SK-N-SH treated with all-trans-retinoic acid at 6 μM for 48 hours (cell line): ENCODE measurements around the gene FOXC1.

ENCODE experiments used
- ARNTL ChIP-seq: fragments of 450-650 bp; formaldehyde crosslinking; IDR thresholded peaks from 2 replicates; pipeline ENCODE4 v1.5.0; 2020; ENCODE audit warnings: low read depth, mild to moderate bottlenecking, moderate library complexity, borderline replicate concordance
- BACH2 ChIP-seq: fragments of 250-450 bp; sonication (Bioruptor Pico); IDR thresholded peaks from 2 replicates; pipeline ENCODE4 v1.9.0; 2021; ENCODE audit warnings: mild to moderate bottlenecking, borderline replicate concordance
- CREB5 ChIP-seq: fragments of 250-450 bp; sonication (Bioruptor Pico); IDR thresholded peaks from 2 replicates; pipeline ENCODE4 v1.5.1; 2020; ENCODE audit warnings: low read depth, mild to moderate bottlenecking, moderate library complexity
- ESRRG ChIP-seq: fragments of 250-450 bp; sonication (Bioruptor Pico); IDR thresholded peaks from 2 replicates; pipeline ENCODE4 v1.6.1; 2021; ENCODE audit warnings: mild to moderate bottlenecking
- OSR1 ChIP-seq: fragments of 250-450 bp; sonication (Bioruptor Pico); IDR thresholded peaks from 2 replicates; pipeline ENCODE4 v1.8.0; 2022; ENCODE audit warnings: moderate library complexity, mild to moderate bottlenecking, inconsistent platforms
- PATZ1 ChIP-seq: fragments of 250-450 bp; sonication (Bioruptor Pico); IDR thresholded peaks from 2 replicates; pipeline ENCODE4 v1.8.0; 2020; ENCODE audit warnings: mild to moderate bottlenecking, moderate library complexity, borderline replicate concordance
- PPARA ChIP-seq: fragments of 250-450 bp; sonication (Bioruptor Pico); IDR thresholded peaks from 2 replicates; pipeline ENCODE4 v1.5.0; 2020; ENCODE audit warnings: mild to moderate bottlenecking, borderline replicate concordance
- RARB ChIP-seq: fragments of 250-450 bp; sonication (Bioruptor Pico); IDR thresholded peaks from 2 replicates; pipeline ENCODE4 v1.8.0; 2021; ENCODE audit warnings: mild to moderate bottlenecking, moderate library complexity
- SNAI2 ChIP-seq: fragments of 250-450 bp; sonication (Bioruptor Pico); IDR thresholded peaks from 2 replicates; pipeline ENCODE4 v1.5.0; 2020; ENCODE audit warnings: mild to moderate bottlenecking, moderate library complexity
- TSHZ2 ChIP-seq: fragments of 250-450 bp; sonication (Bioruptor Pico); IDR thresholded peaks from 2 replicates; pipeline ENCODE4 v1.5.0; 2020; ENCODE audit warnings: mild to moderate bottlenecking, moderate library complexity
- ZFP3 ChIP-seq: fragments of 250-450 bp; sonication (Bioruptor Pico); IDR thresholded peaks from 2 replicates; pipeline ENCODE4 v1.5.0; 2020; ENCODE audit warnings: mild to moderate bottlenecking, moderate library complexity
- ZNF8 ChIP-seq: fragments of 450-650 bp; formaldehyde crosslinking; IDR thresholded peaks from 2 replicates; pipeline ENCODE4 v1.5.0; 2020; ENCODE audit warnings: mild to moderate bottlenecking, moderate library complexity

DNA sequence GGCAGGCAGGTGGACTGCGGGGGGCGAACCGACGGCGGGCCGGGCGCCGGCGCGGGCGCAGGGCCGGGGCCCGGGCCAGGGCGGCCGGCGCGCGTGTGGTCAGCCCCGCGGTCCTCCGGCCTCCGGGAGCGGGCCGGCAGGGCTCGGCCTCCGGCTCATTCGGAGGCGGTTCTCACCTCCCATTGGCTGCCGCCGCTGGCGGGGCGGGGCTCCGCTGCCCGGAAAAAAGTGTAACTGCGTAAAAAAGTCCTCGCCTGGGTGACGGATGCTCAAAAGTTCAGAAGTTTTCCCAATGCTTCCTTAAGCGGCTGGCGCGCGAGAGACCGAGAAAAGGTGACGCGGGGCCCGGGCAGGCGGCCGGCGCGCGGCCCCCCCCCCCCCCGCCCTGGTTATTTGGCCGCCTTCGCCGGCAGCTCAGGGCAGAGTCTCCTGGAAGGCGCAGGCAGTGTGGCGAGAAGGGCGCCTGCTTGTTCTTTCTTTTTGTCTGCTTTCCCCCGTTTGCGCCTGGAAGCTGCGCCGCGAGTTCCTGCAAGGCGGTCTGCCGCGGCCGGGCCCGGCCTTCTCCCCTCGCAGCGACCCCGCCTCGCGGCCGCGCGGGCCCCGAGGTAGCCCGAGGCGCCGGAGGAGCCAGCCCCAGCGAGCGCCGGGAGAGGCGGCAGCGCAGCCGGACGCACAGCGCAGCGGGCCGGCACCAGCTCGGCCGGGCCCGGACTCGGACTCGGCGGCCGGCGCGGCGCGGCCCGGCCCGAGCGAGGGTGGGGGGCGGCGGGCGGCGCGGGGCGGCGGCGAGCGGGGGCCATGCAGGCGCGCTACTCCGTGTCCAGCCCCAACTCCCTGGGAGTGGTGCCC, at the start of gene FOXC1:
- no peak for TF ChIP-seq ARNTL (CRISPR knock-in tag)
- TF ChIP-seq CREB5, result no peak
- TF ChIP-seq SNAI2 (CRISPR knock-in tag), result no peak
- no peak for TF ChIP-seq ESRRG (CRISPR knock-in tag)
- TF ChIP-seq PATZ1 (CRISPR knock-in tag), result no peak
- TF ChIP-seq BACH2, result no peak
- no peak for TF ChIP-seq TSHZ2 (CRISPR knock-in tag)
- TF ChIP-seq ZNF8 (CRISPR knock-in tag), result no peak
- no peak for TF ChIP-seq PPARA (CRISPR knock-in tag)
- no peak for TF ChIP-seq ZFP3 (CRISPR knock-in tag)
- TF ChIP-seq RARB (CRISPR knock-in tag), result no peak
- TF ChIP-seq OSR1, result no peak
